Ishikawa (cell line): ENCODE measurements around the gene CALD1.

Experiments used
- CEBPB ChIP-seq: IDR thresholded peaks from 2 replicates; pipeline ENCODE4 v1.6.1; 2012
- CREB1 ChIP-seq: IDR thresholded peaks from 2 replicates; pipeline ENCODE4 v1.6.1; 2012; ENCODE audit warnings: low read depth
- EGR1 ChIP-seq: IDR thresholded peaks from 2 replicates; pipeline ENCODE4 v1.6.1; 2012
- EP300 ChIP-seq: IDR thresholded peaks from 2 replicates; pipeline ENCODE4 v1.6.1; 2012; ENCODE audit warnings: borderline replicate concordance
- FOXM1 ChIP-seq: IDR thresholded peaks from 2 replicates; pipeline ENCODE4 v1.6.1; 2012; ENCODE audit warnings: low read depth, borderline replicate concordance
- MAX ChIP-seq: IDR thresholded peaks from 2 replicates; pipeline ENCODE4 v1.6.1; 2012
- NFIC ChIP-seq: IDR thresholded peaks from 2 replicates; pipeline ENCODE4 v1.6.1; 2012
- RAD21 ChIP-seq: IDR thresholded peaks from 2 replicates; pipeline ENCODE4 v1.6.1; 2012; ENCODE audit warnings: low read depth
- REST ChIP-seq: IDR thresholded peaks from 2 replicates; pipeline ENCODE4 v1.6.1; 2012; ENCODE audit warnings: low read depth, mild to moderate bottlenecking
- TAF1 ChIP-seq: IDR thresholded peaks from 2 replicates; pipeline ENCODE4 v1.6.1; 2012; ENCODE audit warnings: low read depth, mild to moderate bottlenecking
- TCF12 ChIP-seq: IDR thresholded peaks from 2 replicates; pipeline ENCODE4 v1.6.1; 2012; ENCODE audit warnings: low read depth
- TEAD4 ChIP-seq: IDR thresholded peaks from 2 replicates; pipeline ENCODE4 v1.6.1; 2012
- USF1 ChIP-seq: IDR thresholded peaks from 2 replicates; pipeline ENCODE4 v1.6.1; 2012
- YY1 ChIP-seq: IDR thresholded peaks from 2 replicates; pipeline ENCODE4 v1.6.1; 2012; ENCODE audit warnings: low read depth
- ZBTB7A ChIP-seq: IDR thresholded peaks from 2 replicates; pipeline ENCODE4 v1.6.1; 2012; ENCODE audit warnings: low read depth

Gene CALD1

GRCh38 chr7:134732728-134733127, 46.7 kb upstream of the CALD1 start:
- TF ChIP-seq ZBTB7A (no peak), MAX (no peak), YY1 (no peak), FOXM1 (no peak), TEAD4 (no peak), USF1 (no peak), TCF12 (no peak), EP300 (no peak), CREB1 (no peak), CEBPB (no peak), EGR1 (no peak), RAD21 (no peak), REST (no peak), TAF1 (no peak), NFIC (no peak)

GRCh38 chr7:134736381-134736780, 43.1 kb upstream of the CALD1 start:
- TF ChIP-seq MAX (no peak), TEAD4 (no peak), ZBTB7A (no peak), RAD21 (no peak), YY1 (no peak), FOXM1 (no peak)

- TF ChIP-seq NFIC (no peak), CEBPB (no peak), ZBTB7A (no peak), FOXM1 (no peak), TCF12 (no peak), REST (no peak)
Measured at GRCh38 chr7:134737566-134738345, 41.7 kb upstream of the CALD1 start.

GRCh38 chr7:134739362-134739761, 40.1 kb upstream of the CALD1 start:
- TF ChIP-seq USF1 (no peak), RAD21 (no peak), YY1 (no peak), TEAD4 (no peak), NFIC (no peak), TCF12 (no peak), EP300 (no peak), FOXM1 (no peak), CREB1 (no peak)

GRCh38 chr7:134740376-134740775, 39.1 kb upstream of the CALD1 start:
- TF ChIP-seq TCF12 (no peak), REST (no peak)
